Measurements from ENCODE around the gene SESN3. TPM values are rescaled to one million over a fixed set of nuclear protein-coding genes. Genes with fewer than 3 reads are reported as not detected.

The SESN3 gene
- total RNA-seq, 1 experiment from 2014 or later = 28.2 TPM

DNA sequence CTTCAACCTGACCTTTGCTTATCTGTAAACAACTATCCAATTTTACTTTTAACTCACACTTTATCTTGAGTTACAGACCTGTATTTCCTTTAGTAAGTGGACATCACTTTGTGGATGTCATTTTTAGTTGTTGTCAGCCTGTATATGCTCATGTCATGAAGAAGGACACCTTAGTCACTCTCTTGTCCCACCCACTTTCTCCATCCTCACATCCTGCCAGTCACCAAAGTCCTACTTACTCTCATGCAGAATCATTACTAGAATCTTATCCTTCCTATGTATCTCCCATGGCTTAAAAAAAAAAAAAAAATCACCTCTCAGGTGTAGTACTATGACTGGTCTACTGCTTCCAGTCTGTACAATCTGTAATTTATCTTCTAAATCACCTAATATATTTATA, 43.3 kb downstream of the SESN3 start:
- intact Hi-C loops (cut with micrococcal nuclease; ENCODE audit: unreplicated experiment) = no loop called here
- H3K27ac Mint-ChIP-seq (ENCODE audit: unreplicated experiment) = no peak overlapping the region

DNA sequence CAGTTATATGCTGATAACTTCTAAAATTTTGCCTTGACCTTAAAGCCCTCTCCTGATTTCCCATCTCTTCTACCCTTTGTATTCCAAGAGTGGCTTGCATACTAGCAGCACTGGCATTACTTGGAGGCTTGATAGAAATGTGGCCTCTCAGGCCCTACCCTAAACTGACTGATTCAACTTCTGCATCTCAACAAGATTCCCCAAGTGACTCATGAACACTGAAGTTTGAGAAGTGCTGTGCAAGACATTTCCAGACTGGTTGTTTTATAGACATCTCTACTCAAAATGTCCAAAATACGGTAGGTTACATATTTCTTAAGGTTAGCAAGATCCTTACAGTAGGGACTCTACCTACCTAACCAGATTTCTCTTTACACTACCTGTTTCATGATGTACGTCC, 48.6 kb downstream of the SESN3 start:
- Mint-ChIP-seq H3K4me1 (ENCODE audit: low read depth, unreplicated experiment) (no peaks in the 10 kb centered on the region), H3K4me3 (ENCODE audit: unreplicated experiment) (no peak overlapping the region), H3K27me3 (ENCODE audit: insufficient read depth, unreplicated experiment) (no peaks in the 10 kb centered on the region), H3K36me3 (ENCODE audit: insufficient read depth, unreplicated experiment) (no peaks in the 10 kb centered on the region), H3K9me3 (ENCODE audit: unreplicated experiment) (no peaks in the 10 kb centered on the region), H3K27ac (ENCODE audit: unreplicated experiment) (no peak overlapping the region)
- no peaks in the 10 kb centered on the region; the same call in 1 of the 2 replicates for H3K36me3 ChIP-seq (ENCODE audit: control insufficient read depth, insufficient read depth, low read length)
- H3K27me3 ChIP-seq (replicated peaks; ENCODE audit: control insufficient read depth, insufficient read depth, low read length) = no peaks in the 10 kb centered on the region
- intact Hi-C loops (cut with micrococcal nuclease; ENCODE audit: unreplicated experiment) = no loop called here
- no peaks in the 10 kb centered on the region for H3K9me3 ChIP-seq
- no peak overlapping the region for H3K4me3 ChIP-seq (ENCODE audit: low read depth, low read length)
- H3K4me1 ChIP-seq = no peaks in the 10 kb centered on the region
- ChIA-PET POLR2A (no interaction called here), CTCF (no interaction called here)
- TF ChIP-seq, protein P1, sequence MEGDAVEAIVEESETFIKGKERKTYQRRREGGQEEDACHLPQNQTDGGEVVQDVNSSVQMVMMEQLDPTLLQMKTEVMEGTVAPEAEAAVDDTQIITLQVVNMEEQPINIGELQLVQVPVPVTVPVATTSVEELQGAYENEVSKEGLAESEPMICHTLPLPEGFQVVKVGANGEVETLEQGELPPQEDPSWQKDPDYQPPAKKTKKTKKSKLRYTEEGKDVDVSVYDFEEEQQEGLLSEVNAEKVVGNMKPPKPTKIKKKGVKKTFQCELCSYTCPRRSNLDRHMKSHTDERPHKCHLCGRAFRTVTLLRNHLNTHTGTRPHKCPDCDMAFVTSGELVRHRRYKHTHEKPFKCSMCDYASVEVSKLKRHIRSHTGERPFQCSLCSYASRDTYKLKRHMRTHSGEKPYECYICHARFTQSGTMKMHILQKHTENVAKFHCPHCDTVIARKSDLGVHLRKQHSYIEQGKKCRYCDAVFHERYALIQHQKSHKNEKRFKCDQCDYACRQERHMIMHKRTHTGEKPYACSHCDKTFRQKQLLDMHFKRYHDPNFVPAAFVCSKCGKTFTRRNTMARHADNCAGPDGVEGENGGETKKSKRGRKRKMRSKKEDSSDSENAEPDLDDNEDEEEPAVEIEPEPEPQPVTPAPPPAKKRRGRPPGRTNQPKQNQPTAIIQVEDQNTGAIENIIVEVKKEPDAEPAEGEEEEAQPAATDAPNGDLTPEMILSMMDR (IDR thresholded peaks at IDR 0.05; ENCODE audit: insufficient read depth in 1 of 2, low read depth in 1 of 2, low read length in 1 of 2, severe bottlenecking in 1 of 2, unreplicated experiment in 1 of 2) = no peak
- DNase-seq = no peak
- BruUV-seq (replicated peaks) = no TSS peak

More for the DNA sequence above, 43.3 kb downstream of the SESN3 start:
- DNase-seq = no peak
- H3K36me3 Mint-ChIP-seq (ENCODE audit: insufficient read depth, unreplicated experiment) = no peaks in the 10 kb centered on the region
- ChIA-PET POLR2A (no interaction called here), CTCF (no interaction called here)
- no peak overlapping the region for H3K4me3 Mint-ChIP-seq (ENCODE audit: unreplicated experiment)
- H3K4me1 Mint-ChIP-seq (ENCODE audit: low read depth, unreplicated experiment) = no peaks in the 10 kb centered on the region
- TF ChIP-seq, protein P1 (IDR thresholded peaks at IDR 0.05; ENCODE audit: insufficient read depth in 1 of 2, low read depth in 1 of 2, low read length in 1 of 2, severe bottlenecking in 1 of 2, unreplicated experiment in 1 of 2) = no peak
- no peaks in the 10 kb centered on the region for H3K9me3 ChIP-seq
- H3K4me3 ChIP-seq (ENCODE audit: low read depth, low read length) = no peak overlapping the region
- no peaks in the 10 kb centered on the region for H3K27me3 Mint-ChIP-seq (ENCODE audit: insufficient read depth, unreplicated experiment)
- BruUV-seq (replicated peaks) = no TSS peak
- no peaks in the 10 kb centered on the region for H3K4me1 ChIP-seq
- H3K9me3 Mint-ChIP-seq (ENCODE audit: unreplicated experiment) = no peaks in the 10 kb centered on the region
- H3K27me3 ChIP-seq (replicated peaks; ENCODE audit: control insufficient read depth, insufficient read depth, low read length) = no peaks in the 10 kb centered on the region
- H3K36me3 ChIP-seq (ENCODE audit: control insufficient read depth, insufficient read depth, low read length) = no peaks in the 10 kb centered on the region; the same call in 1 of the 2 replicates

DNA sequence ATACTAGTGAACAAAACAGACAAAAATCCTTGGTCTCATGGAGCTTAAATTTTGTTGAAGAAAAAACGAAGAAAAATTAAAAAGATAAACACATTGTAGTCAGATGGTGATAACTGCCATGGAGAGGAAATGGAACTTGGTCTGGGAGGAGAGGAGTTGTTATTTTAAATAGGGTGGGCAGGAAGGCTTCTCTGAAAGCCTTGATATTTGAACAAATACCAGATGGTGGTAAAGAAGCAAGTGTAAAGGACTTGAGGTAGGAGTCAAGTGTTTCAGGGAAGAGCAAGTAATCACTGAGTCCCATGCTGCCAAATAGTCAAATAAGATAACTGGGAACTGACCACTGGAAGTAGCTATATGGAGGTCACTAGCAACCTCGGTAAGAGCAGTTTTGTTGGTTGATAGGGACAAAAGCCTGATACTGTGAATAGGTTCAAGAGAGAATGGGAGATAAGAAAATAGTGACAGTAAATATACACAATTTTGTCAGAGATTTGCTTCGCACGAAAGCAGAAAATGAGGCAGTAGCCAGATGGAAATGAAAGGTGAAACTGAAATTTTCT, 55.1 kb downstream of the SESN3 start:
- no TSS peak for BruUV-seq (replicated peaks)
- intact Hi-C loops (cut with micrococcal nuclease; ENCODE audit: unreplicated experiment) = no loop called here
- H3K4me3 Mint-ChIP-seq (ENCODE audit: unreplicated experiment) = no peak overlapping the region
- Histone ChIP-seq H3K4me3 (ENCODE audit: low read depth, low read length) (no peak overlapping the region), H3K36me3 (ENCODE audit: control insufficient read depth, insufficient read depth, low read length) (no peaks in the 10 kb centered on the region; the same call in 1 of the 2 replicates), H3K4me1 (no peaks in the 10 kb centered on the region), H3K27me3 (replicated peaks; ENCODE audit: control insufficient read depth, insufficient read depth, low read length) (no peaks in the 10 kb centered on the region), H3K9me3 (no peaks in the 10 kb centered on the region)
- DNase-seq = no peak
- ChIA-PET POLR2A (no interaction called here), CTCF (no interaction called here)
- TF ChIP-seq, protein P1 (IDR thresholded peaks at IDR 0.05; ENCODE audit: insufficient read depth in 1 of 2, low read depth in 1 of 2, low read length in 1 of 2, severe bottlenecking in 1 of 2, unreplicated experiment in 1 of 2) = no peak
- H3K27me3 Mint-ChIP-seq (ENCODE audit: insufficient read depth, unreplicated experiment) = no peaks in the 10 kb centered on the region
- no peaks in the 10 kb centered on the region for H3K36me3 Mint-ChIP-seq (ENCODE audit: insufficient read depth, unreplicated experiment)
- no peaks in the 10 kb centered on the region for H3K4me1 Mint-ChIP-seq (ENCODE audit: low read depth, unreplicated experiment)
- H3K27ac Mint-ChIP-seq (ENCODE audit: unreplicated experiment) = no peak overlapping the region
- no peaks in the 10 kb centered on the region for H3K9me3 Mint-ChIP-seq (ENCODE audit: unreplicated experiment)
